Thyroid gland (tissue), 4 donors: ENCODE results near the gene REPS2.

Experiments
- POLR2A ChIP-seq, 2 donors: fragments of 450-650 bp; IDR thresholded peaks; one replicate each; pipeline ENCODE4 v1.6.1; 2017; ENCODE audit warnings: antibody characterized with exemption in 2 of 2, mild to moderate bottlenecking in 2 of 2, moderate library complexity in 1 of 2
- TF ChIP-seq, protein P1 (sequence below), 6 experiments: fragments of 200-600 bp in 3 of 6; fragments of 450-650 bp in 3 of 6; sonication (generic) in 3 of 6; IDR thresholded peaks; one replicate each; pipeline ENCODE4 v1.5.1; 2016 to 2019; ENCODE audit warnings: antibody characterized with exemption in 6 of 6, mild to moderate bottlenecking in 2 of 6, inconsistent platforms in 1 of 6, moderate library complexity in 1 of 6

DNA sequence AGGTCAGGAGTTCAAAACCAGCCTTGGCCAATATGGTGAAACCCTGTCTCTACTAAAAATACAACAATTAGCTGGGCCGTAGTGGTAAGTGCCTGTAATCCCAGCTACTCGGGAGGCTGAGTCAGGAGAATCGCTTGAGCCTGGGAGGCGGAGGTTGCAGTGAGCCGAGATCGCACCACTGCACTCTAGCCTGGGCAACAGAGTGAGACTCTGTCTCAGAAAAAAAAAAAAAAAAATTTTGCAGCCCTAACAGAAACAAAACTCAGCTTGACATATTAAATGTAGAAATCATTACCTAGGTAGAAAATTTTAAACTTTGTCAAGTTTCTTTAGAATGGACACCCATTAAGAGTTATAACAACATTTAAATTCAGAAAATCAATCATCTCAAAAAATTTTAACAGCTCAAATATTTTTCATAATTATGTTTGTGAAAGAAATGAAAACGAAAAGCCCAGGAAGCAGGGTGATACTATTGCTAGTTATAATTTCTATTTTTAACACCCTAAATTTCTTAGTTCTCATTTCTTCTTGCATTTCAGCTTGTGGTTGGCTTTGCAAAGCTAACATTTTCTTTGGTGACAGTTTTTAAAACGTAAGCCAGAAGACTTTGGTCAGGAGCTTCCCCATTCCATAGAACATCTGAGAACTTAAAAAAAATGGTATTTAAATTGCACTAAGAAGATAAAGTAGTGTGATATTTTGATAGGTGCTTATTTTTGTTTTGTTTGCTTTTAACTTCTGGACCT is 43.0 kb upstream of the REPS2 start:
- TF ChIP-seq, protein P1, sequence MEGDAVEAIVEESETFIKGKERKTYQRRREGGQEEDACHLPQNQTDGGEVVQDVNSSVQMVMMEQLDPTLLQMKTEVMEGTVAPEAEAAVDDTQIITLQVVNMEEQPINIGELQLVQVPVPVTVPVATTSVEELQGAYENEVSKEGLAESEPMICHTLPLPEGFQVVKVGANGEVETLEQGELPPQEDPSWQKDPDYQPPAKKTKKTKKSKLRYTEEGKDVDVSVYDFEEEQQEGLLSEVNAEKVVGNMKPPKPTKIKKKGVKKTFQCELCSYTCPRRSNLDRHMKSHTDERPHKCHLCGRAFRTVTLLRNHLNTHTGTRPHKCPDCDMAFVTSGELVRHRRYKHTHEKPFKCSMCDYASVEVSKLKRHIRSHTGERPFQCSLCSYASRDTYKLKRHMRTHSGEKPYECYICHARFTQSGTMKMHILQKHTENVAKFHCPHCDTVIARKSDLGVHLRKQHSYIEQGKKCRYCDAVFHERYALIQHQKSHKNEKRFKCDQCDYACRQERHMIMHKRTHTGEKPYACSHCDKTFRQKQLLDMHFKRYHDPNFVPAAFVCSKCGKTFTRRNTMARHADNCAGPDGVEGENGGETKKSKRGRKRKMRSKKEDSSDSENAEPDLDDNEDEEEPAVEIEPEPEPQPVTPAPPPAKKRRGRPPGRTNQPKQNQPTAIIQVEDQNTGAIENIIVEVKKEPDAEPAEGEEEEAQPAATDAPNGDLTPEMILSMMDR (IDR thresholded peaks at IDR 0.05), result no peak
- TF ChIP-seq POLR2A (IDR thresholded peaks at IDR 0.05), result no peak
